DOHH2 (cell line): ENCODE results near the gene STARD3NL.

Experiments
- H3F3A ChIP-seq: fragments of 200-600 bp; sonication (generic), shearing (Covaris generic); 2 replicates; pipeline ENCODE4 v1.6.0; 2016; ENCODE audit warnings: antibody characterized with exemption, mild to moderate bottlenecking; ENCODE audit not compliant: control insufficient read depth, insufficient read depth
- H3K27ac ChIP-seq: fragments of 200-600 bp; sonication (generic); 2 replicates; pipeline ENCODE4 v1.5.1; 2014; ENCODE audit warnings: low read depth, mild to moderate bottlenecking, low read length, moderate library complexity
- H3K27me3 ChIP-seq: fragments of 200-600 bp; sonication (generic); 2 replicates; pipeline ENCODE4 v1.6.1; 2014; ENCODE audit warnings: mild to moderate bottlenecking, low read length, mixed read lengths; ENCODE audit not compliant: control insufficient read depth
- H3K36me3 ChIP-seq: fragments of 200-600 bp; sonication (generic); 2 replicates; pipeline ENCODE4 v1.6.1; 2014; ENCODE audit warnings: mild to moderate bottlenecking, low read length, moderate library complexity, mixed read lengths; ENCODE audit not compliant: control insufficient read depth
- H3K4me1 ChIP-seq: fragments of 200-600 bp; sonication (generic); 2 replicates; pipeline ENCODE4 v1.6.1; 2014; ENCODE audit warnings: mild to moderate bottlenecking, low read length, mixed read lengths; ENCODE audit not compliant: control insufficient read depth
- H3K4me2 ChIP-seq: fragments of 200-600 bp; sonication (generic); 2 replicates; pipeline ENCODE4 v1.6.0; 2014; ENCODE audit warnings: mild to moderate bottlenecking, low read length, moderate library complexity
- H3K4me3 ChIP-seq: fragments of 200-600 bp; sonication (generic); 2 replicates; pipeline ENCODE4 v1.5.1; 2014; ENCODE audit warnings: mild to moderate bottlenecking, low read length, mixed read lengths
- H3K79me2 ChIP-seq: fragments of 200-600 bp; sonication (generic); 2 replicates; pipeline ENCODE4 v1.6.1; 2014; ENCODE audit warnings: mild to moderate bottlenecking, low read length, mixed read lengths; ENCODE audit not compliant: control insufficient read depth
- H3K9me2 ChIP-seq: fragments of 200-600 bp; sonication (generic); replicated peaks from 2 replicates; pipeline ENCODE4 v1.6.1; 2014; ENCODE audit warnings: mild to moderate bottlenecking, low read length, mixed read lengths; ENCODE audit not compliant: control insufficient read depth
- H3K9me3 ChIP-seq: fragments of 200-600 bp; sonication (generic); 2 replicates; pipeline ENCODE4 v1.6.1; 2014; ENCODE audit warnings: antibody characterized with exemption, low read length, mixed read lengths; ENCODE audit not compliant: control insufficient read depth, insufficient read depth
- H4K20me1 ChIP-seq: fragments of 200-600 bp; sonication (generic); 2 replicates; pipeline ENCODE4 v1.6.0; 2014; ENCODE audit warnings: low read depth, mild to moderate bottlenecking, antibody characterized with exemption, low read length, moderate library complexity; ENCODE audit not compliant: control insufficient read depth, insufficient read depth
- EZH2phosphoT487 ChIP-seq: fragments of 200-600 bp; sonication (generic); IDR thresholded peaks from 2 replicates; pipeline ENCODE4 v1.6.1; 2017; ENCODE audit warnings: borderline replicate concordance, mild to moderate bottlenecking, antibody characterized with exemption, low read length, moderate library complexity, mixed read lengths
- TF ChIP-seq, protein P1 (sequence below): fragments of 200-600 bp; sonication (generic); IDR thresholded peaks from one replicate; pipeline ENCODE4 v1.5.1; 2014; ENCODE audit warnings: antibody characterized with exemption, mild to moderate bottlenecking, low read depth, low read length; ENCODE audit not compliant: poor library complexity, severe bottlenecking

STARD3NL gene

DNA sequence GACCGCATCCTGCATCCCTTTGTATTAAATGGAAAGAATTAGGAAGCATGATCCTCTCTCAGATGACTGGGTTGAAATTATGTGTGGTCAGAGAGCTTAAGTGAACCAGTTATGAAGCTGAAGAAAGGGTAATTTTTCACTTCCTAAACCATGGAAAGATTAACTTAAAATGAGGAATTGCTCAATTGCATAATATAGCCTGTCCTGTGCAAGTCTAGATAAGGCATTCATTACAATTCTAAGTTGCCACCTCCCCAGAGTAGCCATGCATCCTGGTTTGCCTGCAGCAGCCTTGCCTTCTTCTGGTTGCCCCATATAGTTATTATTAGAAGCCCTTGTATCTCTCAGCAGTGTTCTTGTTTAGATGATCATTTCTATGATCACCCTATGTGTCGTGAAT is 45.3 kb downstream of the STARD3NL start:
- Histone ChIP-seq H3K9me2 (no peaks in the 10 kb centered on the region), H3K27ac (no peak overlapping the region), H3K4me3 (no peak overlapping the region), H3K4me1 (no peaks in the 10 kb centered on the region), H3K79me2 (no peaks in the 10 kb centered on the region), H3K27me3 (no peaks in the 10 kb centered on the region), H3K4me2 (no peak overlapping the region), H4K20me1 (no peaks in the 10 kb centered on the region), H3K9me3 (no peaks in the 10 kb centered on the region), H3F3A (no peaks in the 10 kb centered on the region), H3K36me3 (peaks cover 15% of the 10 kb centered on the region)
- TF ChIP-seq, protein P1, sequence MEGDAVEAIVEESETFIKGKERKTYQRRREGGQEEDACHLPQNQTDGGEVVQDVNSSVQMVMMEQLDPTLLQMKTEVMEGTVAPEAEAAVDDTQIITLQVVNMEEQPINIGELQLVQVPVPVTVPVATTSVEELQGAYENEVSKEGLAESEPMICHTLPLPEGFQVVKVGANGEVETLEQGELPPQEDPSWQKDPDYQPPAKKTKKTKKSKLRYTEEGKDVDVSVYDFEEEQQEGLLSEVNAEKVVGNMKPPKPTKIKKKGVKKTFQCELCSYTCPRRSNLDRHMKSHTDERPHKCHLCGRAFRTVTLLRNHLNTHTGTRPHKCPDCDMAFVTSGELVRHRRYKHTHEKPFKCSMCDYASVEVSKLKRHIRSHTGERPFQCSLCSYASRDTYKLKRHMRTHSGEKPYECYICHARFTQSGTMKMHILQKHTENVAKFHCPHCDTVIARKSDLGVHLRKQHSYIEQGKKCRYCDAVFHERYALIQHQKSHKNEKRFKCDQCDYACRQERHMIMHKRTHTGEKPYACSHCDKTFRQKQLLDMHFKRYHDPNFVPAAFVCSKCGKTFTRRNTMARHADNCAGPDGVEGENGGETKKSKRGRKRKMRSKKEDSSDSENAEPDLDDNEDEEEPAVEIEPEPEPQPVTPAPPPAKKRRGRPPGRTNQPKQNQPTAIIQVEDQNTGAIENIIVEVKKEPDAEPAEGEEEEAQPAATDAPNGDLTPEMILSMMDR: no peak
- TF ChIP-seq EZH2phosphoT487: no peak

GRCh38 chr7:38224392-38224791 is 46.3 kb downstream of the STARD3NL start:
- no peaks in the 10 kb centered on the region for H3K79me2 ChIP-seq
- no peaks in the 10 kb centered on the region for H3F3A ChIP-seq
- H3K9me2 ChIP-seq: no peaks in the 10 kb centered on the region
- H3K4me1 ChIP-seq: no peaks in the 10 kb centered on the region
- no peak overlapping the region for H3K4me2 ChIP-seq
- H3K4me3 ChIP-seq: no peak overlapping the region
- peaks cover 15% of the 10 kb centered on the region for H3K36me3 ChIP-seq
- TF ChIP-seq, protein P1: no peak
- TF ChIP-seq EZH2phosphoT487: no peak
- H4K20me1 ChIP-seq: no peaks in the 10 kb centered on the region
- no peaks in the 10 kb centered on the region for H3K27me3 ChIP-seq
- no peaks in the 10 kb centered on the region for H3K9me3 ChIP-seq
- no peak overlapping the region for H3K27ac ChIP-seq

GRCh38 chr7:38229386-38229785 is 51.3 kb downstream of the STARD3NL start:
- H3K27me3 ChIP-seq: no peaks in the 10 kb centered on the region
- no peak overlapping the region for H3K4me3 ChIP-seq
- no peaks in the 10 kb centered on the region for H3F3A ChIP-seq
- H4K20me1 ChIP-seq: no peaks in the 10 kb centered on the region
- H3K79me2 ChIP-seq: no peaks in the 10 kb centered on the region
- no peaks in the 10 kb centered on the region for H3K9me2 ChIP-seq
- no peak overlapping the region for H3K27ac ChIP-seq
- no peaks in the 10 kb centered on the region for H3K36me3 ChIP-seq
- no peaks in the 10 kb centered on the region for H3K9me3 ChIP-seq
- TF ChIP-seq EZH2phosphoT487: no peak
- TF ChIP-seq, protein P1: no peak
- no peak overlapping the region for H3K4me2 ChIP-seq
- H3K4me1 ChIP-seq: no peaks in the 10 kb centered on the region
